HG03457 (cell line): ENCODE measurements around the gene EVI5.
A peak's percentile ranks its signal among the peaks of the same experiment; 100 is the strongest.

Experiments
- ATAC-seq: cut with Tn5 transposase; IDR thresholded peaks from one replicate; pipeline ENCODE4 v1.9.1; 2021; ENCODE audit warnings: moderate number of reproducible peaks; ENCODE audit not compliant: unreplicated experiment

EVI5 gene

GRCh38 chr1:92784639-92785500 is at the start of gene EVI5:
EVI5 (minus strand) TSS chr1:92785108; CDS start chr1:92736546, 48,562 bp downstream.
- peak; percentile 92 for ATAC-seq

DNA sequence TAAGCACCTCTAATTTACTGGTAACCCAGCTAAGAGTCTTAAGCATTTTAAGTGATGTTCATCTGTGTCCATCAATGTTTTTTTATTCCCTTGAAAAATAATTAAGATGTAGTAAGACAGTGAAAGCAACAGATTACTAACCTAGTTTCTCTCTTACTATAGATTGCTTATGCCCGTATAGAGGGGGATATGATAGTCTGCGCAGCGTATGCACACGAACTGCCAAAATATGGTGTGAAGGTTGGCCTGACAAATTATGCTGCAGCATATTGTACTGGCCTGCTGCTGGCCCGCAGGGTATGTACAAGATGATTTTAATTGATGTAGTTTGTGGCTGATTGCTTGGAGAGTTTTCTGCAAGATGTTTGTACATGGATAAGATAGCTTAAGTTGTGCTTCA is 49.7 kb upstream of the EVI5 start:
- ATAC-seq = no peak

- ATAC-seq = no peak
These were observed 48.9 kb upstream of the EVI5 start for GRCh38 chr1:92833840-92834239.

- no peak for ATAC-seq
These were observed 47.7 kb upstream of the EVI5 start for GRCh38 chr1:92832537-92833114.

- ATAC-seq = peak; percentile 81
These were observed 47.0 kb upstream of the EVI5 start, which contains the start of gene RPL5 for GRCh38 chr1:92831762-92832536. RPL5 (plus strand) TSS chr1:92832040; CDS start chr1:92832115, 75 bp downstream.

DNA sequence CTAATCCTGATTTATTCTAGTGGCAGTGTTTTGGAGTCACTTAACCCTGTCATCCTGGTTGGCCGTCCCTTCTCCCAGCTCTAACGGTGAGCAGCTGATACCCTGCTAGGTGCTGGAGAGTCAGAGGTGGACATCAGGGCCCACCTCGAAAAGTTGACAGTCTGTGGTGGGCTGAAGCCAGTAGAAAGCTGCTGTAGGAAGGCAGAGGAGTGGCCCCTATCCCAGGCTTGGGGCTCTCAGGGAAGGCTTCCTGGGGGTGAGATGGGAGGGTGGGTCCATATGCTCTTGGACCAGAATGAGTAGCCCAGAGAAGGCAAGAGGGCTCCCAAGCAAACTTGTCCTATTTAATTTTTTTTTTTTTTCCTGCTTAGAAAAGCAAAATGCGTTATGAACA is 46.5 kb upstream of the EVI5 start:
- no peak for ATAC-seq

DNA sequence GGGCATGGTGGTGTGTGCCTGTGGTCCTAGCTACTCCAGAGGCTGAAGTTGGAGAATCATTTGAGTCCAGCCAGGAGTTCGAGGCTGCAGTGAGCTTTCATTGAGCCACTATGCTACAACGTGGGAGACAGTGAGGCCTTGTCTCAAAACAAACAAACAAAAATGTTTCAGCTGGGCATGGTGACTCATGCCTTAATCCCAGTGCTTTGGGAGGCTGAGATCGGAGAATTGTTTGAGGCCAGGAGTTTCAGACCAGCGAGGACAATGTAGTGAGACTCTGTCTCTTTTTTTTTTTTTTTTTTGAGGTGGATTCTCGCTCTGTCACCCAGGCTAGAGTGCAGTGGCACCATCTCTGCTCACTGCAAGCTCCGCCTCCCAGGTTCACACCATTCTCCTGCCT is 41.9 kb upstream of the EVI5 start:
- no peak for ATAC-seq

DNA sequence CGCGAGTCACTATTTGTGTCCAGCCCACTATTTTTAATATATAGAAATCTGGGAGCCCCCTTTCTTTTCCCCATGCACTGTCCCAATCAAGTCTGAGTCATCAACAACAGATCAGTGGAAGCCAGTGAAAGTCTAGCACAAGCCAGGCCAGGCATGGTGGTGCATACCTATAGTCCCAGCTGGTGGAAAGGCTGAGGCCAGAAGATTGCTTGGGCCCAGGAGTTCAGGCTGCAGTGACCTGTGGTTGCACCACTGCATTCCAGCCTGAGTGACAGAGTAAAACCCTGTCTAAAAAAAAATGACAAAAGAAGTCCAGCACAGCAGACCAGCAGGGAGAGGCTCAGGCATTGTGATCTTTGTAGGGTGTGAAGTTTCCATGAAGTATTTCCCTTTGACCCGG is 38.0 kb upstream of the EVI5 start:
- no peak for ATAC-seq

- no peak for ATAC-seq
These were observed 35.6 kb upstream of the EVI5 start for GRCh38 chr1:92820551-92820950.

DNA sequence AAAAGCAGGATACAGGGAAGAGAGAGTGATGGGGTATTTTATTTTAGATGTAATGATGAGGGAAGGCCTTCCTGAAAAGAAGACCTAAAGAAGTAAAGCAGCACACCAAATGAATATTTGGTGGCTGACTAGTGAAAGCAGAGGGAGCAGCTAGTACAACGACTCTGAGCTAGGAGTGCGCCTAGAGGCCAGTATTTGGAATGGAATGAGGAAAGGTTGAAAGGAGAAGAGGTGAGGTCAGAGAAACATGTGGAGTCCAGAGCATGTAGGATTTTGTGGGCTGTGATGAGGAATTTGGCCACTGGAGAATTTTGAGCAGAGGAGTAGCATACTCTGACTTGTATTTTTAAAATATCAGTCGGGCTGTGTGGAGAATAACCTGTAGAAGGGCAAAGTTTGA is 35.1 kb upstream of the EVI5 start:
- no peak for ATAC-seq

GRCh38 chr1:92817986-92818764 is 33.3 kb upstream of the EVI5 start:
- ATAC-seq = no peak

GRCh38 chr1:92817137-92817697 is 32.3 kb upstream of the EVI5 start:
- no peak for ATAC-seq

GRCh38 chr1:92816732-92817131 is 31.8 kb upstream of the EVI5 start:
- no peak for ATAC-seq

DNA sequence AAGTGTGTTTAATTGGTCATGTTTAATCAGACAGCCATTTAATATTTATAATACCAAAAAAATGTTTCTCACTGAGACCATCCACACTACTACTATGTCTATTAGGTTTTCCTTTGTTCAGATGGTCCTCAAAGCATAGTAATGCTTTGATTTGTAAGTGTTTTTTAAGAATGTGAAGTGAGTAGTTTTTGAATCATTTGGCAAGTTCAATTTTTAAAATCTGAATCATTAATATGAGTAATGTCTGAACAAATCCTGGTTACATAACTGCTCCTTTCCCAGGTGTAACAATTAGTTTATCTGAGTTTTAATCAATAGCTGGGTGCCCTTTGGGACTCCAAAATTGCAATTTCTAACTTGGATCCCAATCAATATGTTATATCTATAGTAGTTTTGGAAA is 23.5 kb upstream of the EVI5 start:
- ATAC-seq = no peak

- ATAC-seq = no peak
These were observed 20.3 kb upstream of the EVI5 start for GRCh38 chr1:92805216-92805615.

DNA sequence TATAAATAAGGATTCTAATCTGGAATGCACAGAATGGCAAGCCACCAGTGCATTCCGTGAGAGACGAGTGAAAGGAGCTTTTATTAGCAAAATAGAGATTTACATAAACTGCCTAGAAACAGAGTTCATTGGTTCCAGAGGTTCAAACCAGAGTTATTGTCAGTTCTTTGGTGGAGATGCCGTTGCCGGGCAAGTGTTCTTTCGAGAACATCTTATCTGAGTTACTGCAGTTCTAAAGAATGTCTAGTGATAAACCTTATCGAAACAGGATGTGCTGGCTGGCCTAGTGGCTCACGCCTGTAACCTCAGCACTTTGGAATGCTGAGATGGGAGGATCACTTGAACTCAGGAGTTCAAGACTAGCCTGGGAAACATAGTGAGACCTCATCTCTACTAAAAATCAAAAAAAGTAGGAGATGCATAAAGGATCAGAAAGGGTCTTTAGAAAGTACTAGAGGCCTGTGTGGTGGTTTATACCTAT is 19.9 kb upstream of the EVI5 start:
- ATAC-seq = no peak

- no peak for ATAC-seq
These were observed 18.4 kb upstream of the EVI5 start for GRCh38 chr1:92803140-92803887.

DNA sequence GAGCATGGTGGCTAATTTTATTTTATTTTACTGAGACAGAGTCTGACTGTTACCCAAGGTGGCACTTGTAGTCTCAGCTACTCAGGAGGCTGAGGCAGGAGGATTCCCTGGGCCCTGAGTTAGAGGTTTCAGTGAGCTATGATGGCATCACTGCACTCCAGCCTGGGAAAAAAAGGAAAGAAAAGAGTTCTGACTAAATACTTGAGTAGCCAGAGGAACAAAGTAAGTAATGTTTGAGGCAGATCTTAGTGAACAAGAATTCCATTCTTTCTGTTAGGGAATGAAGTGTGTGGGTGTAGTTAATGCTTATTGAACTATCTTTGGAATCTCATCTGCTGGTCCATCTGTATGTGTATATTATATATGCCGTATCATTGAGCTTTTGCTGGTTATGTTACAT is 13.1 kb upstream of the EVI5 start:
- ATAC-seq = no peak

DNA sequence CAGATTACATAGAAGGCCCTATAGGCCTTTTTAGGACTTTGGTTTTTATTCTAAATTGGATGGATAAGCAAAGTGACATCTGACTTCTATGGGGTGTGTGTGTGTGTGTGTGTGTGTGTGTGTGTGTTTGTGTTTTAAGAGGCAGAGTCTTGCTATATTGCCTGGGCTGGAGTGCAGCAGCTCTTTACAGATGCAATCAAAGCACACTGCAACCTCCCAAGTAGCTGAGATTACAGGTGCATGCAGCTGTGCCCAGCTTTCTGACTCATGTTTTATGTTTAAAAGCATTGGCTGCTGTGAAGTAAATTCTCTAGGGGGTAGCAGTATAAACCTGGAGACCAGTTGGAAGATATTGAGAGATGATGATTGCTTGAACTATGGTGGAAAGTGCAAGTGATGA is 12.4 kb upstream of the EVI5 start:
- ATAC-seq = no peak

DNA sequence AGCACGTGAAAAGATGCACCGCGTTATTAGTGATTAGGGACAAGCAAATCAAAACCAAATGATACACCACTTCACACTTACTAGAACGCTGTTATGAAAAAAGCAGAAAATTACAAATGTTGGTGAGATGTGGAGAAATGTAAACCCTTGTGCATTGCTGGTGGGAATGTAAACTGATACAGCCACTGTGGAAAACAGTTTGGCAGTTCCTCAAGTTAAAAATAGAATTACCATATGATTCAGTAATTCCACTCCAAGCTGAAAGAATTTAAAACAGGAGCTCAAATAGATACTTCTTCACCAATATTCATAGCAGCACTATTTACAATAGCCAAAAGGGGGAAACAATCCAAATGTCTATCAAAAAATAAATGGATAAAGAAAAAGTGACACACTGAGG is 10.3 kb upstream of the EVI5 start:
- no peak for ATAC-seq
